GM18867 (cell line): ENCODE measurements around the gene TBC1D2B.

Experiments used
- ATAC-seq: cut with Tn5 transposase; IDR thresholded peaks from one replicate; pipeline ENCODE4 v1.9.1; 2021; ENCODE audit warnings: mild to moderate bottlenecking, moderate library complexity; ENCODE audit not compliant: unreplicated experiment

Gene TBC1D2B

DNA sequence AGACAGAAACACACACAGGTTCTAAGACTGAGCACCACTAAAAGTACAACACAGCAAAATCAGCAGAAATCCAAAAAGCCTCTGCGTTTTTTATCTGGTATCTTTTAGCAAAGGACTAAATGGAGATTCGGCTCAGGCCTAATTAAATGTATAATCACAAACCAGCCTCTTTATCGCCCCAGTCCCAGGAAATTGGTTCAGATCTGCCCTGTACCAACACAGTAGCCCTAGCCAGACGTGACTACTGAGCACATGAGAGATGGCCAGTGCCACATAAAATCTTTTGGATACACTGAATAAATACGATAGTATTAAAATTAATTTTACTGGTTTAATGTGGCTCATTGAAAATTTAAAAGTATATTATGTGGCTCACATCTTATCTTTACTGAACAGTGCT is 19.7 kb downstream of the TBC1D2B start:
- ATAC-seq, result no peak

DNA sequence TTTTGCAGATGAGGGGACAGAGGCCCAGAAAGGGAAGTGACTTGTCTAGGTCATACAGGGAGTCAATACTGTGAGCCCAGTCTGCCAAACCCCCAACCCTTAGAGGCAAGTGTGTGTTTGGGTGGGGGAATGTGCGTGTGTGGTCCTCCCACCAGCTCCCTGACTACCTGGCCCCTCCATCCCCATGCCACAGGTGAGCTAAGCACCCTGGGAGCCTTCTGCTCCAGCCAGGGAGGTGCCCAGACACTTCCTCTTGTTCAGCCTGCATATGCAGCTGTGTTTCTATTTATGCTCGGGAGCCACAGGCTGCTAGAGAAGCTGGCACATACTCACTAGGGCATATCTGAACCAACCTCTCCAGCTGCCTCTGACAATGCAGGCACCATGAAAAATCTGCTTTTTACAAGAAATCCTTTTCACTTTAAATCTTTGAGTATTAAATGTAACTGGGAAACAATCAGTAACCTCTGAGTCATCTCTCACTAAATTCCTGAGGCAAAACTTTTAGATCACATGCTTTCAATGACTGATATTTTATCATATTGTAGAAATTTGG is 20.7 kb downstream of the TBC1D2B start:
- no peak for ATAC-seq

DNA sequence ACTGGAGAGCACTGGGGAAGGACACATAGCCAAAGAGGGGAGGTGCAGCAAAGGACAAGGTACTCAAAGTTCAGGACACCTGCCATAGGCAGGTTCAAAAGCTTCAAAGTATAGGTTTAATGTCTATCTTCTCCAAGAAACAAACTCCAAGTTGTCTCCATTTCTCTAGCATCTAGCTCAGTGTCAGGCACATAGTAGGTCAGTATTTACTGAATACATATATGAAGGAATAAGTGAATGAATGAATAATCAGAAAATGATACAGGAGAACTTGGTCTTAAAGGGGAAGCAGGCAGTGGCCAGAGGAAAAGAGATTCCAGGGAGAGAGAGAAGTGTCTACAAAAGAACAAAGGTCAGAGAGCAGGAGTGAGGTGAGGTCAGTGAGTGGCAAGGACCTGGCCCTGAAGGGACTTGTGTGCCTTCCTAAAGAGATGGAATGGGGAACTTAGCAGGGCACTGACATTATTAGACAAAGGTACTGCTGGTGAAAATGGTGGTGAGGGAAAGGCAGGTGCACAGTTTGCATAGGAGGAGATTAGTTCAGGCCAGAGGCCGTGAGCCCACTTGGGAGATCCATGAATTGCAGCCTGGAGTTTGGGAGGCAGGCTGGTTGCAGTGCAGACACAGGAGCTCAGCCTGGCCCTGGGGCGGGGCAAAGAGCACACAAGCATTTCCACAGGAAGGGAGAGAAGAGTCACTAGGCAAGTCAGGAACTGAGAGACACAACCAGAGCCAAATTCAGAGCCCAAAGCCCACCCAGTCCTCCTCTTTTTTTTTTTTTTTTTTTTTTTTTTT is 21.4 kb downstream of the TBC1D2B start:
- ATAC-seq, result no peak

DNA sequence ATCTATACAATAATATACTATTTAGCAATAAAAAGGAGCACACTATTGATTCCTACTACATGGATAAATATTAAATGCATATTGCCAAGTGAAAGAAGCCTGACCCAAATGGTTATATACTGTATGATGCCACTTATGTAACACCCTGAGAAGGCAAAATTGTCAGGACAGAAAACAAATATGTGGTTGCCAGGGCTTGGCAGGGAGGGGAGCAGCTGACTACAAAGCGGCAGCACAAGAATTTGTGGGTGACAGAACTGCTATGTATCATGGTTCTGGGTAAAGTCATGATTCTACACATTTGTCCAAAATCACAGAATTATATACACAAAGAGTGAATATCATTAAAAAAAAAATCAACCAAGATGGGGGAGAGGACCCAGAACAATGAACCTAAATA is 22.5 kb downstream of the TBC1D2B start:
- ATAC-seq, result no peak

DNA sequence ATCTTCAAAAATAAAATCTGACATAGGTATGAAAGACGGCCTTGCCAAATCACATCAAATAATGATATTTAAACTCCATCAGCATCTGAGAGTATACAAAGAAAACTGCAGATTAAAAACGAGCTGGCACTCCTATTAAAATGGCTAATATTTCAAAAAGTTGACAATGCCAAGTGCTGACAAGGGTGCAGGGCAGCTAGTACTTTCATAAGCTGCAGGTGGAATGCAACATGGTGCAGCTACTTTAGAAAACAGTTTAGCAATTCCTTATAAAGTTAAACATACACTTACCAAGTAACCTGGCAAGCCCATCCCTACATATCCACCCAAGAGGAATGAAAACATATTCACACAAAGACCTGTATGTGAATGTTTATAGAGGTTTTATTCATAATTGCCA is 23.0 kb downstream of the TBC1D2B start:
- no peak for ATAC-seq

DNA sequence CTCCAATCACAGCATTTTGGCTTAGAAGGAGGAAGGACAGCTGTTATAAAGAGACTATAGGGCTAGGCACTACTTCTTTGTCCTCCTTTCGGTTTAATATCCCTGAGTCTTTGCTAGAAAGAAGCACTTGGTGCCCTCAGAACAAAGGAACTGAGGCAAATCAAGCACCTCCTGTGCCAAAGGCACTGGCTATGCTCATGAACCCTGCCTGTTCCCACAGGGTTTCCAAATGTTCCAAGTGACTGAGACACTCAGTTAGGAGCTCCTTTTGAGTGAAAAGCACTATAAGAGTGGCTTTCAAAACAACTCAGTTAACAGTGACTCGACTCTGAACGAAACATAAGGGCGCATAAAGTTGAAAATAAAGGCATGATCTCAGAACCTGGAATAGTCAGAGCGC is 25.0 kb downstream of the TBC1D2B start:
- ATAC-seq, result no peak

DNA sequence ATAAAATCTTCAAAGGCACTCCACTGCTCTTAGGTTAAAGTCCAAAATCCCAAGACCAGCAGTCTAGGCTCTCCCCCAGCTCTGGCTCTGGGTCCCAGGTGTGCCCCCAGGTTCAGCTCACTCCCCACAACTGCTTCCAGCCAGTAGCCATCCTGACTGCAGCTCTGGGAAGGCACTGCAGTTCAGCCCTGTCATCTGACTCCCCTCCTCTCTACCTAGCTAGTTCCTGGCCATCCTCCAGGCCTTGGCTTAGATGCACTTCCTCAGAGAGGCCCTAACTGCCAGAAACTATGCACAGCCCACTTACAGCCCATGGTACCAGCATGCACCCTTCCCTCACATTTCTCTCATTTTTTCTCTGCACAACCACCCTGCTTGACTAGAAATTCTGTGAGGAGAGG is 25.5 kb downstream of the TBC1D2B start:
- ATAC-seq, result no peak

DNA sequence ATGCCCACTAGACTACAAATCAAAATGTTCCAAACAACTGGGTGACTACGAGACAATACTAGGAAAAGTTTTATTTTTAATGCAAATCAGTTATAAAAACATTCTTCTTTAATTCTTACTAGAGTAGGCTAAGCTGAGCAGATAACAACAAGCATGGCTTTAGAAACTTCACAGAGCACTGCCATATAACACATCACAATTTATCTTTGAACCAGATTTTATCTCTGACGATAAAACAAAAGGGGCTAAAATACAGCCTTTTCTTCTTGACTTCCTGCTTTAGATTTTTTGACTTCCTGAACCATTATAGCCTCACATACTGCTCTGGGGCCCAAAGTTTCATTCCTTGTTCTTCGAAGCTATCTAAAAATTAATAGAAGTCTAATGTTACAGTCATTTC is 25.9 kb downstream of the TBC1D2B start:
- ATAC-seq, result no peak

DNA sequence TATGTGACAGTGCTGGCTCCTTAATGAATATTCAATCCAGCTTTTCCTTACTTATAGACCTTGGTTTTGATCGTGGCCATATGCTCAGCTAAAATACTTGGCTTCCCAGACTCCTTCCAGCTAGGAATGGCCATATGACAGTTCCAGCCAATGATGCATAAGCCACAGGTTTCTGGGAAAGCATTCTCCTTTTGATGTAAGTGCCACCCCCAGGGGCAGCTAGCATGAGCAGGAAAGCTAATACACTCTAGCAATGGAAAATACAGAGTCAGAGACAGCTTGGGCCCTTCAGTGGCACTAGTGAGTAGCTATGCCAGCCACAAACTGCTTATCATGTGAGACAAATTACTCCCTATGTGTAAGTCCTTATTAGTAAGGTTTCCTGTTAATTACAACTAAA is 26.7 kb downstream of the TBC1D2B start:
- ATAC-seq, result no peak

DNA sequence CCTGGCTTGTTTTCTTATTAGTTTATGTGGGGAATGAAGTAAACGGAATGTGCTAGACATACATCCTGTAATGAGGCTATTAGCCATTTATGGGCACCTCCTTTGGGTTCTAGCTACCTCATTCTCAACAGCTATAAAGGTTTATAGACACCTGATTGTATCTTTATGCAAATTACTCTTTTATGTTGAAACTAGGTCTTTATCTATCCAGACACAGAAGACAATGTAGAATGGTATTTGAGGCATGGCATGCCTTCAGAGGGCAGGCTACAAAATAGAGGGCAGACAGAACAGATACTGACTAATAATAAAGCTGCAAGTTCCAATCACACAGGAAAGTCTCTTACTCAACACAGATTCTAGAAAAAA is 27.1 kb downstream of the TBC1D2B start:
- peak; percentile 13 for ATAC-seq

DNA sequence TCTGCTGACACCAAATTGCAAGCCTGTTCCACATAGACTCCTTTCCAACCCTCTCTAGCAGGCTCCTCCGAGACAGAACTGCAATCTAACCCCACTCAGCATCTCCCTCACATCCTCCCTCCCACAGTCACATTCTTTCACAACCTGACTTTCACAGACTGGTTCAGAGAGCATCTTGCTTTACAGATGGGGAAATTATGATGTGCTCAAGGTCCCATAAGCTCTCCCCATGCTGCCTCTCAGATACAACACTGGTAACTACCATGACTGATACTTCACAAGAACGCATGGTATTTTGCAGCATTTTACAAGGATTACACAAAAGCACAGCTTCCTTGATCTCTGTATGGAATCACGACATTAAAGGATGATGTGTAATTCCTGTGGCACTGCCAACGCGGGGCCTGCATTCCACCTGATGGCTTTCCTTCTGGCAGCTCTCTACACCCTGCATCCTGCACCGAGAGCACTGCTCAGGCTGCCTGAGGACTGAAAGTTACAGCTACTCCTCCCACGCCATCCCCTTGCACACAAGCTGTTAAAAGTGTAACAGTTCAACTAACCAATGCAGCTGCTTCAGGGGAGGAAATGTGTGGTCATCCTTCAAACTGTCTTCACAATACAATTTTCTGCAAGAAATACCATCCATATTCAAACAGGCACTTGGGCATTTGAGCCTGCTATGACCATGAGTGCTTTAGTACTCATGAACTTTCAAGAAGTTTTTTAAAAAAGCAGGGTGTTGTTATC is 27.6 kb downstream of the TBC1D2B start:
- peak; percentile 61 for ATAC-seq

DNA sequence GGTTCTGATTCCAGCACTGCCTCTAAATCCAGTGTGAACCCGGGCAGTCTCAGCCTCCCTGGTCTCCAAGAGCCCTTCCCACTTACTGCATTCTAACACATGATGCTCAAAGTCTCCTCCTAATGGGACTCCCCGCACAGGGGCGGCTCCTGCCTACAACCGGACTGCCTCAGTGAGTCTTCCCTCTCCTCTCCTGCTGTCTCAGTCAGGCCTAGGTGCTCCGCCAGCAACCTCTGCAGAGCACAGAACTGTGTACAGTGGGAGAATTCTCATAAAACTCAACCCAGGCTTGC is 28.9 kb downstream of the TBC1D2B start:
- no peak for ATAC-seq

DNA sequence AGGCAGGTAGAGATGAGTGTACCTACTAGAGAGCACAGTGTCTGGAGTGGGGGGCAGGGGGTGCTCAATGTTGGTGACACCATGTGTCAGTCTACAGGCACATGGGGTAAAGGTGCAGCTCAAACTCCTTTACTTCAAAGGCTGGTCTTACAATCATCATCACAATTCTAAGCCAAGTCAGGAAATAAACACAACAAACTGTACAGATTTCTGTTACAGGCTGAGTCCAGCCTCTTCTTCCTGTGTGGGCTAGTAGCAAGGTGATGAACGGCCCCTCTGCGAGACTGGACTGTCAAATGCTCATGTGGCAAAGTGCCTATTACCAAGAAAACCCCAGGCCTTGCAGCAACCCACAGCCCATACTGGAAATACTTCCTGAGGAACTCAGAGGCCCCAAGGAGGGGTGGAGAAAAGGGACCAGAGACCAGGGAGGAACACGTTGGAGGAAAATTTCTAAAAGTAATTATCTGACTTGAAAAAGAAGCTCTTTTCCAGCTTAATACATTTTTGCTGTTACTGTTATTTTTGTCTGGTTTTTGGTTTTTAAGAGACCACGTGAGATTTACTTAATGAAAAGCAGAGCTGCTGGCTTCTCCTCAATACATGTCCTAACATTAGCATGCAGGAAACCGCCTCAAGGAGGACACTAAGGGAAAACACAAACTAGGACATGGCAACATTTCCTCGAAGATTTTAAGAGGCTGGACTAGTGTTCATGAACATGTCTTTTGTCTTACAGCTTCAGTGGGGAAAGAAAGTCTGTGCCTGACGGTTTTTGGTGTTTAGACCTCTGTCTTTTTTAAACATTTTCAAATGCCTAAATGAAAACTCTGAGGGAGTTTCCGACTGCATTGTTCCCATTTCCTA is 29.5 kb downstream of the TBC1D2B start:
- no peak for ATAC-seq

DNA sequence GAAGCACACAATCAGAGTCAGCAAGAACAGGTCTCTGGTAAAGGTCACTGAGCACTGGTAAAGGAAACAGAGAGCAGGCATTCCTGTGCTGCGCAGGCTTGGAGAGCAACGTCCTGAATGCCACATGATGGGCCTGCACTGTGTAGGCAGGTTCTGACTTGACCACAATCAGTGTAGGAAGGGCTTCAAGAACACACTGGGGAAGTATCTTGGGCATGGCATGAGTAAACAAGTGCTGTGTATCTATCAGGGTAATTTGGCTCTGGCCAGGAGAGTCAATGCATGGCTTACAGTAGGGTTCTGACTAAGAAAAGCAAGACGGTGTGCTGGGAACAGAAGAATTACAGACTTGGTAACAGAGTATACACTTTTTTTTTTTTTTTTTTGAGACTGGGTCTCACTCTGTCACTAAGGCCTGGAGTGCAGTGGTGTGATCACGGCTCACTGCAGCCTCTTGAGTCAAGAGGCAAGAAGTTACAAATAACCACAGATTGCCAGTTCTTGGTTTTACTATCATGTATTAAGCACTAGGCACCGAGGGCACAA is 30.6 kb downstream of the TBC1D2B start:
- ATAC-seq, result no peak

DNA sequence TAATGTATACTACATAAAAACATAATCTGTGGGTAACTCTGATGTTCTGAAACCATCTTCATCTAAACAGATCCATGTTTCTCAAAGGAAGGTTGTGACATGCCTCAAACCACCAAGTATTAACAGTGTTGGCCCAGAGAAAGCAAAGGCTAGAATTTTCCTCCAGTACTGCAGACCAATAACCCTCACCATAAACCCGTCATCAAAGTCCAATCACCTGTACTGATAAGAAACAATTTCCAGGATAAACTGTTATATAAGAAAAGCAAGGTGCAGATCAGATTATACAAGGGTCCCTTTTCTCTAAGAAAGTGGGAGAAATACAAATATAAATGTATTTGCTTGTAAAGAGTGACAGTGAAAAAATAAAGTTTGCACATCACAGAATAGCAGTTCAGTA is 32.3 kb downstream of the TBC1D2B start:
- no peak for ATAC-seq

DNA sequence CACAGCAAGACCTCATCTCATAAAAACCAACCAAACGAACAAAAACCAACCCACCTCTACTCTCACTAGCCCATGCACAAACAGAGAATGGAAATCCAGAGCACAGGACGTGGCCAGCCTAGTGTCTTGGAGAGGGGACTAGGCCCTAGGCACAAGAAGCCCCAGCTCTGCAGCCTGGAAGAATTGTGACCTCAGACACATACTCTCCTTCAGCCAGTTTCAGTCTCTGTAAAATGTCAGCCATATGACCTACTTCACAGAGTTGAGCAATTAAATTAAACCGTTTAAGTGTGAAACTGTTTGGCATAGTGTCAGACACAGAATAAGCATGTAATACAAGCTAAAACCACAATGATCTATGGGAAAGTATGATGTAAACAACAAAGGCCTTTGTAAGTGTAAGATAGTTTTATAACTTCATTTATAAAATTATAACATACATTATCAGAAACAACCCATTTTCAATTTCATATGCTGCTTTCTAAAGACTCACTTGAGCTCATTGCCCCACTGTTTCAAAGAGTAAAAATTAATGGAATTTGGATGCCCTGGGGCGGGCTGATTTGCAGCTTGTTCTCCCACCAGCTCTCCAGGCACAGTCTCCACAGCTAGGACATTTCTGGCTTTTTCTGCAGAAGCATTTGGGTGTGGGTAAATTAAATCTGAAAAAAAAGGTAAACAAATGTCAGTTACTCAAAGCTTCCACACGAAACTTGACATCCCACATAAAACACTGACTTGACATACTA is 32.9 kb downstream of the TBC1D2B start:
- ATAC-seq, result no peak

DNA sequence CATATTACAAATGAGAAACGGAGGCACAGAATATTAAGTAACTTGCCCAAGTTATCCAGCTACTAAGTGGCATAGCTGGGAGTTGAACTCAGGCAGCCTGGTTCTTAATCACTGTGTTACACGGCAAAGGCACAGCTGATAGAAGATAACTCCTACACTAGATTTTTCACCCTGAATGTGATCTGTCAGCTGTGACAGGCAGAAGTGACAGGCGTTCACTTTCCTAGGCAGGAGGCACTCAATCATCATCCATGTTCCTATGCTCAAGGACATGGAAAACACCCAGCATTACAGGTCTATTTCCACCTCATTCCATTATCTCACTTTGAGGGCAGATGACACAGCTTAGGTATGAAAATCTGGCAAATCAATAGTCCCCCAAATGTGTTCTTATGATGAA is 35.6 kb downstream of the TBC1D2B start:
- no peak for ATAC-seq

DNA sequence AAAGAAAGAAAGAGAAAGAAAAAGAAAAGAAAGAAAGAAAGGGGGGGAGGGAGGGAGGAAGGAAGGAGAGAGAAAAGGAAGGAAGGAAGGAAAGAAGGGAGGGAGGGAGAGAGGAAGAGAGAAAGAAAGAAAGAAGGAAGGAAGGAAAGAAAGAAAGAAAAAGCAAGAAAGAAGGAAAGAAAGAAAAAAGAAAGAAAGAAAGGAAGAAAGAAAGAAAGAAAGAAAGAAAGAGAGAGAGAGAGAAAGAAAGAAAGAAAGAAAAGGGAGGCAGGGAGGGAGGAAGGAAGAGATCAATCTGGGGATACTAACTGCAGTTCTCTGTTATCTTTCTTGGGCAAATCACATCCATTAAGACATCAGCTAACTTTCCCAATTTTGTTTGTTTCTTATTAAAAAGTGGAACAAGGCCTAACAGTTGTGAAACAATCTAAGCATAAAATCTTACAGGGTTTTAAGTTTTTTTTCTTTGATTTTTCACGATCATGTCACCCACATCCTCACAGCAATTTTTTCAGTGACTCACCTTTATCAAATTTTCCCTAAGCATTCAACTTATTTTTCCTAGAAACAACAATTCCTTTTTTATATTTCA is 36.8 kb downstream of the TBC1D2B start:
- ATAC-seq, result no peak

DNA sequence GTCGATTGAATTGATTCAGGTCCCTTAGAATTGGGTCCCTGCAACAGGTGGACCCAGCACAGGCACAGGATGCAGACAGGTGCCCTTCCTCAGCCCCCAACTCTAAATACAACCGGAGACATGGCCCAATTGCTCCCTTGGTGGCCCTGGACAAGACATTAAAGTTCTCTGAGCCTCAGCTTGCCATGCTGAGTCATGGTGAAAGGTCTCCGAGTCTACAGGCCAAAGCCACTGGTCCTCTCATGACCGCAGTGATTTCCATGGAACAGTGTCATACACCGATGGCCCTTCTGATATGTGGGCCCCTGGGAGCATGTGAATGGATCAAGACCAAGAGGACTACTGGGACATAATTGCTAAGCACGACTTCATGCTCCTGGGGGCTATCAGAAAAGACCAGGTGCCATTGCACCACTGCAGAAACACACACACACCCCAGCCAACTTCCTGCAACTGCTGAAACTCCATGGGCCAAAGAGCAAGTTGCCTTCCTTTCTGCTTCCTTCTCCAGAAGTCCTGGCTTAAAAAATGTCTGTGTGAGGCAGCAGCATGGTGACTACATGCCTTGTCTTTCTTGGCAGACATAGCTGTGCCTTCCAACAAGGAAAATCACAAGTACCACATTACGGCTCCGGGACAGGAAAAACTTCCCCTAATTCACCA is 38.8 kb downstream of the TBC1D2B start:
- ATAC-seq, result no peak
